ENCODE measurements around the gene USB1. TPM values are rescaled to one million over a fixed set of nuclear protein-coding genes. Genes with fewer than 3 reads are reported as not detected.

USB1 gene
- total RNA-seq, 1 donor from 2014 or later, result 35.2 TPM

GRCh38 chr16:57964157-57964700 is 37.0 kb upstream of the USB1 start:
- no peak for DNase-seq
- Histone ChIP-seq H3K36me3 (no peaks in the 10 kb centered on the region), H3K9me3 (replicated peaks) (no peaks in the 10 kb centered on the region), H3K27me3 (ENCODE audit: low read depth) (no peaks in the 10 kb centered on the region), H3K4me1 (no peaks in the 10 kb centered on the region), H3K4me3 (no peak overlapping the region), H3K27ac (replicated peaks) (no peak overlapping the region)
- intact Hi-C loops (cut with micrococcal nuclease), result no loop called here
- TF ChIP-seq CTCF (IDR thresholded peaks at IDR 0.05; ENCODE audit: borderline replicate concordance), result no peak

GRCh38 chr16:57966204-57966771 is 34.9 kb upstream of the USB1 start:
- Histone ChIP-seq H3K27me3 (ENCODE audit: low read depth) (no peaks in the 10 kb centered on the region), H3K27ac (replicated peaks) (no peak overlapping the region), H3K36me3 (no peaks in the 10 kb centered on the region), H3K9me3 (replicated peaks) (no peaks in the 10 kb centered on the region), H3K4me1 (no peaks in the 10 kb centered on the region), H3K4me3 (no peak overlapping the region)
- no peak for DNase-seq
- intact Hi-C loops (cut with micrococcal nuclease), result no loop called here
- TF ChIP-seq CTCF (IDR thresholded peaks at IDR 0.05; ENCODE audit: borderline replicate concordance), result no peak

- Histone ChIP-seq H3K9me3 (replicated peaks) (no peaks in the 10 kb centered on the region), H3K36me3 (no peaks in the 10 kb centered on the region), H3K4me1 (no peaks in the 10 kb centered on the region), H3K4me3 (no peak overlapping the region), H3K27me3 (ENCODE audit: low read depth) (no peaks in the 10 kb centered on the region), H3K27ac (replicated peaks) (no peak overlapping the region)
- intact Hi-C loops (cut with micrococcal nuclease), result no loop called here
- DNase-seq, result no peak
- TF ChIP-seq CTCF (IDR thresholded peaks at IDR 0.05; ENCODE audit: borderline replicate concordance), result no peak
Observed at GRCh38 chr16:57966986-57967385, 34.2 kb upstream of the USB1 start.

- H3K9me3 ChIP-seq (replicated peaks), result no peaks in the 10 kb centered on the region
- TF ChIP-seq CTCF (IDR thresholded peaks at IDR 0.05; ENCODE audit: borderline replicate concordance), result no peak
- DNase-seq, result no peak
- intact Hi-C loops (cut with micrococcal nuclease), result no loop called here
- H3K27ac ChIP-seq (replicated peaks), result no peak overlapping the region
- H3K4me1 ChIP-seq, result no peaks in the 10 kb centered on the region
- H3K4me3 ChIP-seq, result no peak overlapping the region
- H3K36me3 ChIP-seq, result no peaks in the 10 kb centered on the region
- H3K27me3 ChIP-seq (ENCODE audit: low read depth), result no peaks in the 10 kb centered on the region
Observed at GRCh38 chr16:57967916-57968315, 33.3 kb upstream of the USB1 start.

- intact Hi-C loops (cut with micrococcal nuclease), result no loop called here
- H3K4me3 ChIP-seq, result no peak overlapping the region
- no peaks in the 10 kb centered on the region for H3K9me3 ChIP-seq (replicated peaks)
- H3K4me1 ChIP-seq, result no peaks in the 10 kb centered on the region
- H3K27ac ChIP-seq (replicated peaks), result no peak overlapping the region
- no peaks in the 10 kb centered on the region for H3K36me3 ChIP-seq
- TF ChIP-seq CTCF (IDR thresholded peaks at IDR 0.05; ENCODE audit: borderline replicate concordance), result no peak
- no peaks in the 10 kb centered on the region for H3K27me3 ChIP-seq (ENCODE audit: low read depth)
- no peak for DNase-seq
Observed at GRCh38 chr16:57969451-57970123, 31.6 kb upstream of the USB1 start.

Data from left ventricle myocardium inferior (tissue), 1 donor.